GM13977 (cell line): Measurements from ENCODE around the gene CARMIL1.

Source experiments
- DNase-seq: peaks from one replicate; pipeline ENCODE4 v3.0.0; 2012; ENCODE audit warnings: low spot score
- in situ Hi-C: fragments of 300-500 bp; cut with MboI; formaldehyde crosslinking; loops from one replicate; pipeline ENCODE4 v1.12.0; 2022; ENCODE audit warnings: low sequenced_read_pairs, low pct_unique_long_range_greater_than_20kb, mixed read lengths, inconsistent platforms; ENCODE audit not compliant: unreplicated experiment
- TF ChIP-seq, protein P1 (sequence below): IDR thresholded peaks from 2 replicates; pipeline ENCODE4 v1.5.1; 2012; ENCODE audit warnings: mild to moderate bottlenecking, control low read depth; ENCODE audit not compliant: insufficient read depth; ENCODE audit errors: extremely low read depth, missing control alignments

The CARMIL1 gene

DNA sequence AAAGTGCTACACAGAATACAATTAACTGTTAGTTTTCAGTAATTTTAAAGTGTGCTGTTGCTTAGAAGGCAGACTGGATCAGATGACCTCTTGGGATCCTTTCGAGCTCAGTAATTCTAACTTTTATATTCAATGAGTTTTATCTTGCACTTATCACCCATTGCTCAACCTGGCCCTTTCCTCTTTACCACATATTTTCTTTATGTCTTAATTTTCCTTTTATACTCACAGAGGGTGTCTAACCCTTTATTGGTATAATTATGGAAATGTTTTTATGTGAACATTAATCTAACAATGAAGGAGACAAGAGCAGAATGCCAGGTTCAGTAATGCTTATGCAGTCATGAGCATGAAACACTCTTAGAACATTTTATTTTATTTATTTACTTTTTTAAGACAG lies 39.7 kb upstream of the CARMIL1 start:
- no peak for DNase-seq
- in situ Hi-C loops = no loop called here
- TF ChIP-seq, protein P1, sequence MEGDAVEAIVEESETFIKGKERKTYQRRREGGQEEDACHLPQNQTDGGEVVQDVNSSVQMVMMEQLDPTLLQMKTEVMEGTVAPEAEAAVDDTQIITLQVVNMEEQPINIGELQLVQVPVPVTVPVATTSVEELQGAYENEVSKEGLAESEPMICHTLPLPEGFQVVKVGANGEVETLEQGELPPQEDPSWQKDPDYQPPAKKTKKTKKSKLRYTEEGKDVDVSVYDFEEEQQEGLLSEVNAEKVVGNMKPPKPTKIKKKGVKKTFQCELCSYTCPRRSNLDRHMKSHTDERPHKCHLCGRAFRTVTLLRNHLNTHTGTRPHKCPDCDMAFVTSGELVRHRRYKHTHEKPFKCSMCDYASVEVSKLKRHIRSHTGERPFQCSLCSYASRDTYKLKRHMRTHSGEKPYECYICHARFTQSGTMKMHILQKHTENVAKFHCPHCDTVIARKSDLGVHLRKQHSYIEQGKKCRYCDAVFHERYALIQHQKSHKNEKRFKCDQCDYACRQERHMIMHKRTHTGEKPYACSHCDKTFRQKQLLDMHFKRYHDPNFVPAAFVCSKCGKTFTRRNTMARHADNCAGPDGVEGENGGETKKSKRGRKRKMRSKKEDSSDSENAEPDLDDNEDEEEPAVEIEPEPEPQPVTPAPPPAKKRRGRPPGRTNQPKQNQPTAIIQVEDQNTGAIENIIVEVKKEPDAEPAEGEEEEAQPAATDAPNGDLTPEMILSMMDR = no peak

DNA sequence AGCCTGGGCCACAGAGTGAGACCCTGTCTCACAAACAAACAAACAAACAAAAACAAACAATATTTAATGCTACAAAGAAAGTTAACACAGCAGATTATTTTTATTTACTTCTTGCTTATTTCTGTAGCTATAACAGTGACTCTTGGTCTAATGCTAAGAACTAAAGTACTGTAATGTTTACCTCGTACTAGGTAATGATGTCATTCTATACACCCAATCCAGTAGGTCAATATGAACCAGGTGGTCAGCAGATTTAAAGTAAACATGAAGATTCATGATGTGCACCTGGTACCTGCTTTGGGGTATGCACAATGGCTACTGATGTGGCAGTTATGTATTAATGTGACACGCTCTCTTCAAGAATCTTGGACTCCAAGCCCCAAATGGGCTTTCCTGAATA lies 36.6 kb upstream of the CARMIL1 start:
- DNase-seq = no peak
- in situ Hi-C loops = no loop called here
- TF ChIP-seq, protein P1 = no peak

DNA sequence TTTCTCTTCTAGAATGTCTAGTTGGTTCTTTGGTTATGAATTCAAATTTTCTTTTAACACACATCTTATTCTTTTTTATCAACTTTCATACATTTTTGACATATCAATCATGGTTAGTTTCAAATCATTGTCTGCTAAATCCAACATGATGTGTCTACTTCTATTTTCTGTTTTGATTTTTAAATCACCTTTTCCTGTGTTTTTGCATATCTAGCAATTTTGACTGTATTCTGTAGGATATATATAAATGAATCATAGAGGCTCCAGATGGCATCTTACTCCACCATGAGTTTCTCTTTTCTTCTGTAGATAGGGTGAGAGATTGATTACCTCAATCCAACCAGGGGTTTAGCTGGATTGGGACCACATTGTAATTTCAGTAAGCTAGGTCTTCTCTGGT lies 34.3 kb upstream of the CARMIL1 start:
- TF ChIP-seq, protein P1 = no peak
- no peak for DNase-seq
- in situ Hi-C loops = no loop called here

DNA sequence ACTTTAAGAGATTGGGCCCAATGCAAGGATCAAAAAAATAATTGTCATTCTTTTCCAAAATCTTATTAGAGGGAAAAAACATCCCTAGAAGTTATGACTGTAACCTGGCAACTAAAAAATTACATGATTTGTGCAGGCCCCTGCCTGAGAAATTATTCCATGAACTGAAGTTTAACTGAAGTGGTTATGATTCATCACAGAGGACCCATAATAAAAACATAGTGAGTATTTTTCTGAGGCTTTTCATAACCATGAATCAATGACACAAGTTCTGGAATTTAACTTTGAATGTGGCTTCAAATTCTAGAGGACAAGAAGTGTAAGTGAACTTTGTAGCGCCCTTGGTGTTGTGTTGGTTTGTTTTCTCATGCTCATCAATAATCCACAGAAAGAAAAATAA lies 31.1 kb upstream of the CARMIL1 start:
- TF ChIP-seq, protein P1 = no peak
- in situ Hi-C loops = no loop called here
- DNase-seq = no peak

DNA sequence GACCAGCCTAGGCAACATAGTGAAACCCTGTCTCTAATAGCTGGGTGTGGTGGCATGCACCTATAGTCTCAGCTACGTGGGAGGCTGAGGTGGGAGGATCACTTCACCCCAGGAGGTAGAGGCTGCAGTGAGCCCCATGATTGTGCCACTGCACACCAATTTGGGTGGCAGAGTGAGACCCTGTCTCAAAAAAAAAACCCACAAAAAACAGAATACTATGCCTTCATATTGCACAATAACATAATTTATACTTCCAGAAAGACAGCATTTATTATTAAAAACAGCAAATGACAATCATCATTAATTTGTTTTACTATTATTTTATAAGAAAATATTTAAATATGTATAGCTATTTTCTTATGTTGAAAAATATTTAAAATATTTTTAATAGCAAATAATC lies 30.0 kb upstream of the CARMIL1 start:
- no peak for DNase-seq
- in situ Hi-C loops = no loop called here
- TF ChIP-seq, protein P1 = no peak

DNA sequence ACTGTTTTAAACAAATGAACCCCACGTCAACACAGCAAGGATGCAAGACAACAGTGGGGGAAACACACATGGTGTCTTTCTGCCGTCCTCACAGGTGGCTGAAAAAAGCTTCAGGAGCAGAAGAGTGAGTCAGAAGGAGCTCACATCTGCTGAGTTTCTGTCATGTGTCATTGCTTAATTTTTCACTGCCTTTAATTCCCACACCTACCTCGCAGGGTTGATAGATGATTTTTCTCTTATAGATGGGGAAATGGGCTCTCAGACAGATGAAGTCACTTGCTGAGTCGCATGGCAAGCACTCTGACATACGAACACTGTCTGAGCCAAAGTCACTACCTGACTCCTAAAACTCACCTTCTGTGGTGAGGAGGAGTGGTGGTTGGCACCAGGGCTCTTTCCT lies 28.3 kb upstream of the CARMIL1 start:
- TF ChIP-seq, protein P1 = no peak
- peak; percentile 24 for DNase-seq
- in situ Hi-C loops = no loop called here

DNA sequence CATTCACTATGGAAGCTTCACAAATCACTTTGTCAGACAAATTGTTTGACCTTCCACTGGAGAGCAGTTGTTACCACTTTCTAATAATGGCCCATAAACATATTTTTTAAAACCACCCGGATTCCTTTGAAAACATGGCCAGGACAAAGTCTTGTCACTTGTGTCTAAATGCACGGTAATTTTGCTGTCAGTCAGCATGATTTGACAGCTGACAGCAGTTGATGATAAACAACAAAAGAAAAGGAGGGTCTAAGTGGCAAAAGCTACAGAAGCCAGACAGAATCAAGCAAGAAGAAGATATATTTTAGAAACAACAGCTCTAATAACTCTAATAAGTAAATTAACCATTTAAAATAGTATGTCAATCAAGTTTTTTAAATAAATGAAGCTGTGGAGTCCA lies 27.7 kb upstream of the CARMIL1 start:
- DNase-seq = no peak
- TF ChIP-seq, protein P1 = no peak
- in situ Hi-C loops = no loop called here
